Measurements from ENCODE around the gene ALMS1. TPM values are rescaled to one million over a fixed set of nuclear protein-coding genes. Genes with fewer than 3 reads are reported as not detected.
"Not testable (repeated sequence)": the region's sequence is repeated elsewhere in the genome, so short reads cannot be mapped to it uniquely, and the experiment has no call there.

Gene ALMS1, protein sequence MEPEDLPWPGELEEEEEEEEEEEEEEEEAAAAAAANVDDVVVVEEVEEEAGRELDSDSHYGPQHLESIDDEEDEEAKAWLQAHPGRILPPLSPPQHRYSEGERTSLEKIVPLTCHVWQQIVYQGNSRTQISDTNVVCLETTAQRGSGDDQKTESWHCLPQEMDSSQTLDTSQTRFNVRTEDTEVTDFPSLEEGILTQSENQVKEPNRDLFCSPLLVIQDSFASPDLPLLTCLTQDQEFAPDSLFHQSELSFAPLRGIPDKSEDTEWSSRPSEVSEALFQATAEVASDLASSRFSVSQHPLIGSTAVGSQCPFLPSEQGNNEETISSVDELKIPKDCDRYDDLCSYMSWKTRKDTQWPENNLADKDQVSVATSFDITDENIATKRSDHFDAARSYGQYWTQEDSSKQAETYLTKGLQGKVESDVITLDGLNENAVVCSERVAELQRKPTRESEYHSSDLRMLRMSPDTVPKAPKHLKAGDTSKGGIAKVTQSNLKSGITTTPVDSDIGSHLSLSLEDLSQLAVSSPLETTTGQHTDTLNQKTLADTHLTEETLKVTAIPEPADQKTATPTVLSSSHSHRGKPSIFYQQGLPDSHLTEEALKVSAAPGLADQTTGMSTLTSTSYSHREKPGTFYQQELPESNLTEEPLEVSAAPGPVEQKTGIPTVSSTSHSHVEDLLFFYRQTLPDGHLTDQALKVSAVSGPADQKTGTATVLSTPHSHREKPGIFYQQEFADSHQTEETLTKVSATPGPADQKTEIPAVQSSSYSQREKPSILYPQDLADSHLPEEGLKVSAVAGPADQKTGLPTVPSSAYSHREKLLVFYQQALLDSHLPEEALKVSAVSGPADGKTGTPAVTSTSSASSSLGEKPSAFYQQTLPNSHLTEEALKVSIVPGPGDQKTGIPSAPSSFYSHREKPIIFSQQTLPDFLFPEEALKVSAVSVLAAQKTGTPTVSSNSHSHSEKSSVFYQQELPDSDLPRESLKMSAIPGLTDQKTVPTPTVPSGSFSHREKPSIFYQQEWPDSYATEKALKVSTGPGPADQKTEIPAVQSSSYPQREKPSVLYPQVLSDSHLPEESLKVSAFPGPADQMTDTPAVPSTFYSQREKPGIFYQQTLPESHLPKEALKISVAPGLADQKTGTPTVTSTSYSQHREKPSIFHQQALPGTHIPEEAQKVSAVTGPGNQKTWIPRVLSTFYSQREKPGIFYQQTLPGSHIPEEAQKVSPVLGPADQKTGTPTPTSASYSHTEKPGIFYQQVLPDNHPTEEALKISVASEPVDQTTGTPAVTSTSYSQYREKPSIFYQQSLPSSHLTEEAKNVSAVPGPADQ (N-terminal part only)
- polyA plus RNA-seq (2014; cell fraction: cytosol; rRNA removed) = 13.9 and 18.8 TPM in 2 replicates
- 6.5 and 13.8 TPM in 2 replicates for polyA plus RNA-seq (2014; cell fraction: nucleus; rRNA removed)

DNA sequence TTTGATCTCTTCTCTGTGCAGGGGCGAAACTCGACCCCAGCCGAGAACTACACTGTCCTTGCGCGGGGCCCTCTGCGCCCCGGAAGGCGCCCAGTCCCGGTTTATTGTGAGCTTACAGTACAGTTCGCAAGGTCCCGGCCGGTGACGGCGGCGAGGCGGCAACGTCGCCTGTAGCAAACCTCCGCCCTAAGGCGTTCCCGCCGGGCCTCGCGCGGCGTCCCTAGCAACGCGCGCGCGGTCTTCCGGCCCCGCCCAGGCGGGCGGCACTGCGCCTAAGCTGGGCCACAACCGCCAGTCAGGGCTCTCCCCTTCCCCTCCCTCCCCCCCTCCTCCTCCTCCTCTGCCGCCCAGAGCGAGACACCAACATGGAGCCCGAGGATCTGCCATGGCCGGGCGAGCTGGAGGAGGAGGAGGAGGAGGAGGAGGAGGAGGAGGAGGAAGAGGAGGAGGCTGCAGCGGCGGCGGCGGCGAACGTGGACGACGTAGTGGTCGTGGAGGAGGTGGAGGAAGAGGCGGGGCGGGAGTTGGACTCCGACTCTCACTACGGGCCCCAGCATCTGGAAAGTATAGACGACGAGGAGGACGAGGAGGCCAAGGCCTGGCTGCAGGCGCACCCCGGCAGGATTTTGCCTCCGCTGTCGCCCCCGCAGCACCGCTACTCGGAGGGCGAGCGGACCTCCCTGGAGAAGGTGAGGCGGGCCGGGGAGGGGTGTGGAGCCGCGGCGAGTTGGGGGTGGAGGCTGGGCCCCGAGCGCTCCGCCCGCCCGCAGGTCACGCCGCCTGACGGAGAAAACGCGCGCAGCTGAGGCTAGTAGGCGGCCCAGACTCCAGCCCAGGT is at the start of gene ALMS1:
ALMS1 (plus strand) TSS at position 333 of the 838 bp plus-strand sequence; CDS start at position 366, 33 bp downstream.
- peak; percentile 86 for DNase-seq (ENCODE audit: low spot score)

GRCh38 chr2:73337828-73338227 is 47.8 kb upstream of the ALMS1 start:
- no peak for DNase-seq (ENCODE audit: low spot score)

DNA sequence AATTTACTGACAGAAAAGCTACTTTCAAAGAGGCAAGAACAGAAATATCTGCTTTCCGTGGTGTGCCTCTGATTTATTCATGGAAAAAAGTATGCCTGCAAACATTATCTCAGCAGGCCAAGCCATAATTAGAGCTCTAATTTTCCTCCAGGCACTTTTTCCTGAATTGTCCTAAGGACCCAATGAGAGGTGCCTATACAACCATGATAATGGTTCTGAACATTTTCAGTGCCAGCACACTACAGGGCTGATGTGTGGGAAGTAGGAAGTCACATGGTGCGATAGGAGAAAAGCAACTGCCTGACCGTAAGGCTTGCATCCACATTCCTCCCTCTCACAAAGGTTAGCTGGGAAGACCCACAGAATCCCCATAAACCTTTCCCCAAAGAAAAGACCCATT is 46.4 kb upstream of the ALMS1 start:
- no peak for DNase-seq (ENCODE audit: low spot score)

- DNase-seq (ENCODE audit: low spot score) = no peak
Measured at GRCh38 chr2:73341039-73341438, 44.6 kb upstream of the ALMS1 start.

DNA sequence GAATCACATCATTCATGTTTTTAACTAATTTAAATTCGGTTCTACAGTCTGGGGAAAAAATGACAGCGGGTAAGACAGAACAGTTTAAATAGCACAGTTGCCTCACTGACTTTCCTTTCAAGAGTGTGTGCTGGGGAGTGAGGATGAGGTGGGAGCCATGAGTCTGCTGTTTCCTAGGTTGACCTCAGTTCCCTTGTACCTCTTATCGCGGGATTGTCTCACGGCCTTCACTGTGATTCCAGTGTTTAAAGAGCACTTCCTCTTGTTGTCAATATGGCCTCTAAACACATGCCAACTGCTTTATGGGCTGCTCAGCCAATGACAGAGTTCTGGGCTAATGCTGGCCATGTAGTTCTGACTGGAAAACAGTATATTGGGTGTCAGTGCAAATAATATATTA is 41.6 kb upstream of the ALMS1 start:
- no peak for DNase-seq (ENCODE audit: low spot score)

- not testable (repeated sequence) for DNase-seq (ENCODE audit: low spot score)
Measured at GRCh38 chr2:73344747-73345146, 40.9 kb upstream of the ALMS1 start.

GRCh38 chr2:73350035-73350691 is 35.5 kb upstream of the ALMS1 start:
- no peak for DNase-seq (ENCODE audit: low spot score)

GRCh38 chr2:73356097-73356496 is 29.5 kb upstream of the ALMS1 start:
- DNase-seq (ENCODE audit: low spot score) = no peak

DNA sequence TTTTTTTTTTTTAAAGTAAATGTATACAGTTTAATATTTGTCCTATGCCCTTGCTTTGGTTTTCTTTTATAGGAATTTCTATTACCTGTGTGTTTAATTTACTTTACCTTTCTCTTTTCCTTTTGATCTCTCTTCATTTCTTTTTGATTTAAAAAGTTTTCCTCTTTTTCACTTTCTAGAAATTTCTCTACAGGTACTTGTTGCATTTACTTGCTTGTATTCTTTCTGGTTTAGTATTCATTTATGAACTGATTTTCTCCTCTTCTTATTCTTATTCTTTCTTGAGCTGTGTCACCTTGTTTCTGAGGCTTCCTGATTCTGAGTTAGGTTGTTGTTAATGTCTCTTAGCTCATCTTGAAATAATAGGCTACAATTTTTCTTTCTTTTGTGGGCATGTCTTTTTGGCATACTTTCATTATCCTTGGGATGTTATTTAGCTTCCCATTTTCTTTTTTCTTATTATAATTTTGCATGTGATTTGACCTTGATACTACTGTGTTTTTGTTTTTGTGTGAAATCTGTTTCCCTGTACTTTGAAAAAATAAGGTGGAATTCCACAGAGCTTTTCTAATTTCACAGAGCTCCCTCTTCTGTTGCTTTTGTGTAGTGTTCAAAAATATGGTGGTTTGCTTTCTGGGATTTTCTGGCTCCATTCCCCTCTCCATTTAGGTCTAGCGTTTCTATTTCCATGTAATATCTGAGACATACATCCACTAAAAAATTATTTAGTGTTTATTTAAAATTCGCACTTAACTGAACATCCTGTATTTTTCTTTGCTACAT is 25.5 kb upstream of the ALMS1 start:
- no peak for DNase-seq (ENCODE audit: low spot score)

GRCh38 chr2:73366060-73366459 is 19.6 kb upstream of the ALMS1 start:
- DNase-seq (ENCODE audit: low spot score) = no peak

- DNase-seq (ENCODE audit: low spot score) = no peak
Measured at GRCh38 chr2:73368781-73369180, 16.9 kb upstream of the ALMS1 start.

DNA sequence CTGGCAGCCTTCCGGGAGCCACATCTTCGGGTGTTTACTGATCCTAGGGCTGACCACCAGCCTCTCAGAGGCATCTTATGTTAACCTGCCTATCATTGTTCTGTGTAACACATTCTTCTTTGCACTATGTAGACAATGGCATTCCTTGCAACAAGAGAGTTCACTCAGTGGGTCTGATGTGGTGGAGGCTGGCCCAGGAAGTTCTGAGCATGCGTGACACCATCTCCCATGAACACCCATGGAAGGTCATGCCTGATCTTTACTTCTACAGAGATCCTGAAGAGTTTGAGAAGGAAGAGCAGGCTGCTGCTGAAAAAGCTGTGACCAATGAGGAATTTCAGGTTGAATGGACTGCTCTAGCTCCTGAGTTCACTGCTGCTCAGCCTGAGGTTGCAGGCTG is 15.3 kb upstream of the ALMS1 start:
- no peak for DNase-seq (ENCODE audit: low spot score)

DNA sequence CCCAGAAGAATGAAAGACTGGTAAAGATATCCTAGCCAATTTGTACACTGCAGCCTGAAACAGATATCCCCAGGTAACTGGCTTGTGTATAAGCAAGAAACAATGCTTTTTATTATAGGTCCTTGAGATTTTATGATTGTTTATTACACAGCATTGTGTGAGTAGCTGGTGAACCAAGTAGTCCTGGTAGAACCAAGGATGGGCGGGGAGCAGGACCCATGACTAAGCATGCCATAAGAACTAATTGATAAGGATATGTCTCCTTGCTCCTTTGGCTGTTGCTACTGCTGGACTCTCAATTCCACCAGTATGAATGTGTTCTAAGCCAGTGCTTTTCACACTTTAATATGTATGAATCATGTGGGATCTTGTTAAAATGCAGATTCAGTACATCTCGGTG is 12.3 kb upstream of the ALMS1 start:
- DNase-seq (ENCODE audit: low spot score) = no peak

- DNase-seq (ENCODE audit: low spot score) = no peak
Measured at GRCh38 chr2:73374269-73374668, 11.4 kb upstream of the ALMS1 start.

DNA sequence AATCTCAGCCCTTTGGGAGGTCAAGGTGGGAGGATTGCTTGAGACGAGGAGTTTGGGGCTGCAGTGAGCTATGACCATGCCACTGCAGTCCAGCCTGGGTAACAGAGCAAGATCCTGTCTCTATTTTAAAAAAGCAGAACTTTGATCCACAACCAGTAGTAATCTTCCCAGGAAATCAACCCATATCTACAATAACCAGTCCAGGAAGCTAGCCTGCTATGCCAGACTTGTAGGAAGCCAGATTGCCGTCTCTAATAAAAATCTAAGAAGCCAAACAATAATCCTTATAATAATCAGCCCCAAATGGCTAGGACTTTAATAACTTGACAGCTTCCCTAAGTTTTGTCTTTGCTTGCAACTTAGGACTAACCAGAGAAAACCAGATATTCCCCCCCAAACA is 9.0 kb upstream of the ALMS1 start:
- no peak for DNase-seq (ENCODE audit: low spot score)

GRCh38 chr2:73383036-73383435 is 2.6 kb upstream of the ALMS1 start:
- no peak for DNase-seq (ENCODE audit: low spot score)

DNA sequence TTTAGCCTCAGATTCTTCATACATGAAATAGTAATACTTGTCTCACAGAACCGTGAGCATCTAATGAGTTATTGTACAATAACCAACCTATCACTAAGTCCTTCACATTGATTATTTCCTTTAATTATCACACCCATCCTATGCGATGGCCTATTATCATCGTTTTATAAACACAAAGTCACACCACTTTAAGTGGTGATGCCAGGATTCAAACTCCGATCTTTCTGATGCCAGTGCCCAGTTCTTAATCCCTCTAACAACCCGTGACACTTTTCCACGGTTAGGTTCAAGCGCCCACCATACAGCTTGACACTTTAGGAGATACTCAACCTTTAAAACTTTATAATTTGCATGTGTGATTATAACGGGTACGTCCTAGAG is 523 bp upstream of the ALMS1 start:
- no peak for DNase-seq (ENCODE audit: low spot score)

DNA sequence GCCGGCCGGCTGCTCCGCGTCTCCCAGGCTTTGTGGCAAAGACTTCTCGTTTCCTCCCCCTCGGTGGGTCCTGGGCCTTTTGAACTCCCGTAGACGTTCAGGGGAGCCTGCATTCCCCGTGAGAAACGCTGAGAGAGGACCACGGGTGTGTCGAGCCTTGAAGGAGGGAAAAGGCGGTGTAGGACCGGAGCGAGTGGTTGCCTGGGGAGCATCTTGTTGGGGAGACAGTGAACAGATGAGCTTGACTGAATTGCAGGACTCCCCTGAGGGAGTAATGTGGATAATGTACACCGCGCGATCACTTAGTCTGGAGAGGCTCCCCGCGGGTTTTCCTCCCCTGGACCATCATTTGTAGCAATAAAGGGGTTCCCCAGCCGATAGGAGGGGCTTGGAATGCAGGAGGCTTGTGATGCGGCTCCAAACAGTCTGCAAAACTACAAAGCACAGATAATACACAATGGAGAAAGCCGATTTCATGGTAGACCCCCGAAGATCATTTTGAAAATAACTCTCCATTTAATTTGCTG is 769 bp downstream of the ALMS1 start:
- DNase-seq (ENCODE audit: low spot score) = no peak
